Measurements from ENCODE around the gene SLC17A5.

Gene SLC17A5

GRCh38 chr6:73665686-73666319, 12.0 kb upstream of the SLC17A5 start:
- no peak for TF ChIP-seq CTCF (conservative IDR thresholded peaks at IDR 0.05; ENCODE audit: low read depth, low read length)
- no peak for DNase-seq (ENCODE audit: low read depth)
- H3K4me3 ChIP-seq (ENCODE audit: low read length), result no peak overlapping the region

- no peak overlapping the region for H3K4me3 ChIP-seq (ENCODE audit: low read length)
- no peak for DNase-seq (ENCODE audit: low read depth)
- TF ChIP-seq CTCF (conservative IDR thresholded peaks at IDR 0.05; ENCODE audit: low read depth, low read length), result no peak
Observed at GRCh38 chr6:73664701-73665100, 10.9 kb upstream of the SLC17A5 start.

GRCh38 chr6:73657201-73657600, 3.4 kb upstream of the SLC17A5 start:
- no peak for TF ChIP-seq CTCF (conservative IDR thresholded peaks at IDR 0.05; ENCODE audit: low read depth, low read length)
- H3K4me3 ChIP-seq (ENCODE audit: low read length), result no peak overlapping the region
- DNase-seq (ENCODE audit: low read depth), result no peak

- no peak for TF ChIP-seq CTCF (conservative IDR thresholded peaks at IDR 0.05; ENCODE audit: low read depth, low read length)
- DNase-seq (ENCODE audit: low read depth), result no peak
- no peak overlapping the region for H3K4me3 ChIP-seq (ENCODE audit: low read length)
Observed at GRCh38 chr6:73656531-73657145, 2.8 kb upstream of the SLC17A5 start.

- no peak for TF ChIP-seq CTCF (conservative IDR thresholded peaks at IDR 0.05; ENCODE audit: low read depth, low read length)
- DNase-seq (ENCODE audit: low read depth), result no peak
- no peak overlapping the region for H3K4me3 ChIP-seq (ENCODE audit: low read length)
Observed at GRCh38 chr6:73655341-73655917, 1.6 kb upstream of the SLC17A5 start.

GRCh38 chr6:73652637-73653570, 888 bp downstream of the SLC17A5 start:
- H3K4me3 ChIP-seq (ENCODE audit: low read length), result peak overlapping the region; percentile 78
- peak; percentile 51 for TF ChIP-seq CTCF (conservative IDR thresholded peaks at IDR 0.05; ENCODE audit: low read depth, low read length)
- no peak for DNase-seq (ENCODE audit: low read depth)
